ENCODE data around the gene FLT1.
A peak's percentile ranks its signal among the peaks of the same experiment; 100 is the strongest.

The FLT1 gene

GRCh38 chr13:28424541-28424940 is 70.4 kb downstream of the FLT1 start:
- DNase-seq, result no peak

- no peak for DNase-seq
Measured at GRCh38 chr13:28423010-28423409, 71.9 kb downstream of the FLT1 start.

- no peak for DNase-seq
Measured at GRCh38 chr13:28421676-28422410, 73.1 kb downstream of the FLT1 start.

GRCh38 chr13:28420704-28421103 is 74.2 kb downstream of the FLT1 start:
- DNase-seq, result no peak

GRCh38 chr13:28415994-28416421 is 78.9 kb downstream of the FLT1 start:
- DNase-seq, result no peak

- no peak for DNase-seq
Measured at GRCh38 chr13:28413999-28414398, 80.9 kb downstream of the FLT1 start.

GRCh38 chr13:28412981-28413380 is 81.9 kb downstream of the FLT1 start:
- DNase-seq, result no peak

- DNase-seq, result peak; percentile 22
Measured at GRCh38 chr13:28411831-28412353, 83.0 kb downstream of the FLT1 start.

- no peak for DNase-seq
Measured at GRCh38 chr13:28410096-28410495, 84.8 kb downstream of the FLT1 start.

- no peak for DNase-seq
Measured at GRCh38 chr13:28409648-28410047, 85.3 kb downstream of the FLT1 start.

- DNase-seq, result no peak
Measured at GRCh38 chr13:28408863-28409262, 86.1 kb downstream of the FLT1 start.

GRCh38 chr13:28408235-28408848 is 86.6 kb downstream of the FLT1 start:
- no peak for DNase-seq

- no peak for DNase-seq
Measured at GRCh38 chr13:28406733-28407266, 88.1 kb downstream of the FLT1 start.

- no peak for DNase-seq
Measured at GRCh38 chr13:28402057-28402381, 92.9 kb downstream of the FLT1 start.

GRCh38 chr13:28401303-28402056 is 93.4 kb downstream of the FLT1 start:
- no peak for DNase-seq

- no peak for DNase-seq
Measured at GRCh38 chr13:28396053-28396452, 98.9 kb downstream of the FLT1 start.

- DNase-seq, result no peak
Measured at GRCh38 chr13:28394422-28394821, 100.5 kb downstream of the FLT1 start.

GRCh38 chr13:28392896-28393505 is 101.9 kb downstream of the FLT1 start:
- no peak for DNase-seq

- no peak for DNase-seq
Measured at GRCh38 chr13:28392428-28392827, 102.5 kb downstream of the FLT1 start.

GRCh38 chr13:28387740-28388501 is 107.0 kb downstream of the FLT1 start:
- DNase-seq, result no peak

GRCh38 chr13:28385362-28385761 is 109.6 kb downstream of the FLT1 start:
- no peak for DNase-seq

GRCh38 chr13:28384789-28385188 is 110.1 kb downstream of the FLT1 start:
- no peak for DNase-seq

Measured in NCI-H748 treated with DMSO at 0.1 percent for 48 hours (cell line).